Vagina (tissue), 2 donors: ENCODE results near the gene ACSL3. TPM values are rescaled to one million over a fixed set of nuclear protein-coding genes. Genes with fewer than 3 reads are reported as not detected.

Source experiments
- DNase-seq, 2 donors: peaks; one replicate each; pipeline ENCODE4 v3.0.0-alpha.2; 2017; ENCODE audit errors: extremely low spot score in 2 of 2
- H3K27ac ChIP-seq: fragments of 200-600 bp; sonication (generic); one replicate; pipeline ENCODE4 v1.5.1; 2019
- H3K27me3 ChIP-seq: fragments of 200-600 bp; sonication (generic); one replicate; pipeline ENCODE4 v1.5.1; 2019
- H3K36me3 ChIP-seq, 2 donors: fragments of 200-600 bp; sonication (generic); one replicate each; pipeline ENCODE4 v1.5.1; 2017 to 2019
- H3K4me1 ChIP-seq: fragments of 200-600 bp; sonication (generic); one replicate; pipeline ENCODE4 v1.5.1; 2019
- H3K4me3 ChIP-seq, 2 donors: fragments of 200-600 bp; sonication (generic); 1 replicate in 1 of 2; 2 replicates in 1 of 2; pipeline ENCODE4 v1.5.1; 2016 to 2019
- H3K9me3 ChIP-seq: fragments of 200-600 bp; sonication (generic); one replicate; pipeline ENCODE4 v1.5.1; 2019
- CTCF ChIP-seq, 3 experiments: fragments of 450-650 bp in 2 of 3; fragments of 200-600 bp in 1 of 3; sonication (generic) in 1 of 3; IDR thresholded peaks; one replicate each; pipeline ENCODE4 v1.5.1; 2017 to 2019; ENCODE audit warnings: antibody characterized with exemption in 3 of 3, mild to moderate bottlenecking in 2 of 3, moderate library complexity in 2 of 3
- POLR2A ChIP-seq, 2 donors: fragments of 450-650 bp; IDR thresholded peaks; one replicate each; pipeline ENCODE4 v1.6.1; 2017; ENCODE audit warnings: antibody characterized with exemption in 2 of 2, mild to moderate bottlenecking in 2 of 2, moderate library complexity in 2 of 2
- POLR2AphosphoS5 ChIP-seq, 2 donors: sonication (generic); formaldehyde crosslinking; IDR thresholded peaks; one replicate each; pipeline ENCODE4 v1.9.0; 2017; ENCODE audit warnings: antibody characterized with exemption in 2 of 2, mild to moderate bottlenecking in 2 of 2, low read depth in 1 of 2; ENCODE audit not compliant: insufficient read depth in 1 of 2
- intact Hi-C: fragments of 100-400 bp; cut with DNase I; formaldehyde crosslinking; loops from one replicate; pipeline ENCODE4 v1.15.1; 2023
- total RNA-seq: library from RNA; depleted of rRNA; stranded (reverse); fragments of >200 nt; gene quantifications from one replicate; pipeline ENCODE4 v1.2.3, GENCODE V29; 2016

ACSL3 gene
- total RNA-seq, 1 donor from 2014 or later = 60.4 TPM

GRCh38 chr2:222946700-222947287, 86.0 kb downstream of the ACSL3 start:
- TF ChIP-seq POLR2A (IDR thresholded peaks at IDR 0.05) (no peak), CTCF (IDR thresholded peaks at IDR 0.05) (no peak), POLR2AphosphoS5 (IDR thresholded peaks at IDR 0.05; ENCODE audit: insufficient read depth in 1 of 2, low read depth in 1 of 2) (no peak)
- H3K9me3 ChIP-seq = no peaks in the 10 kb centered on the region
- DNase-seq = no peak
- peaks cover 9% of the 10 kb centered on the region for H3K4me1 ChIP-seq
- intact Hi-C loops = no loop called here
- peaks cover 0 to under 1% of the 10 kb centered on the region in 2 donors for H3K36me3 ChIP-seq
- H3K27ac ChIP-seq = no peak overlapping the region
- no peak overlapping the region for H3K4me3 ChIP-seq
- no peaks in the 10 kb centered on the region for H3K27me3 ChIP-seq

DNA sequence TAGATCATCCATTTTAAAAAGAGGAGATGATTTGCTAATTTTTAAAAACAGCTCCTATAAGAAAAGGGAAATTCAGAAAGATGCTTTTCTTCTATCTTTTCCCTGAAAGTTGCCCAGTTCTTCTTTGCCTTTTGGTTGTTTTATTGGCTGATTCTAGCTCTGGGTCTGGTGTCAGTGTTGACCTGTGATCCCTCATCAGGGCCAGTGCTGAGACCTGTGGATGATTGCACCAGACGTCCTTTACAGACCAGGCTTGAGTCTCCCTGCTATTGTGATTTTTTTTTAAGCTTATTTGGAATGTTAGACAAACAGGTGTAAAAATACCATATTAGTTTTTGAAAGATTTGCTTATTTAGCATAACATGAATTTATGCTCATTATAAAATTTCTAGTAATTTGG, 88.2 kb downstream of the ACSL3 start:
- H3K4me1 ChIP-seq = peaks cover 7% of the 10 kb centered on the region
- H3K27me3 ChIP-seq = no peaks in the 10 kb centered on the region
- H3K9me3 ChIP-seq = no peaks in the 10 kb centered on the region
- TF ChIP-seq POLR2A (IDR thresholded peaks at IDR 0.05) (no peak), CTCF (IDR thresholded peaks at IDR 0.05) (no peak), POLR2AphosphoS5 (IDR thresholded peaks at IDR 0.05; ENCODE audit: insufficient read depth in 1 of 2, low read depth in 1 of 2) (no peak)
- no peak overlapping the region for H3K27ac ChIP-seq
- no peaks in the 10 kb centered on the region for H3K36me3 ChIP-seq
- intact Hi-C loops = no loop called here
- no peak for DNase-seq
- H3K4me3 ChIP-seq = no peak overlapping the region

GRCh38 chr2:222949690-222950323, 89.0 kb downstream of the ACSL3 start:
- Histone ChIP-seq H3K4me3 (no peak overlapping the region), H3K27ac (no peak overlapping the region), H3K9me3 (no peaks in the 10 kb centered on the region), H3K27me3 (no peaks in the 10 kb centered on the region), H3K36me3 (no peaks in the 10 kb centered on the region), H3K4me1 (no peaks in the 10 kb centered on the region)
- intact Hi-C loops = no loop called here
- no peak for DNase-seq
- TF ChIP-seq CTCF (IDR thresholded peaks at IDR 0.05) (no peak), POLR2A (IDR thresholded peaks at IDR 0.05) (no peak), POLR2AphosphoS5 (IDR thresholded peaks at IDR 0.05; ENCODE audit: insufficient read depth in 1 of 2, low read depth in 1 of 2) (no peak)

DNA sequence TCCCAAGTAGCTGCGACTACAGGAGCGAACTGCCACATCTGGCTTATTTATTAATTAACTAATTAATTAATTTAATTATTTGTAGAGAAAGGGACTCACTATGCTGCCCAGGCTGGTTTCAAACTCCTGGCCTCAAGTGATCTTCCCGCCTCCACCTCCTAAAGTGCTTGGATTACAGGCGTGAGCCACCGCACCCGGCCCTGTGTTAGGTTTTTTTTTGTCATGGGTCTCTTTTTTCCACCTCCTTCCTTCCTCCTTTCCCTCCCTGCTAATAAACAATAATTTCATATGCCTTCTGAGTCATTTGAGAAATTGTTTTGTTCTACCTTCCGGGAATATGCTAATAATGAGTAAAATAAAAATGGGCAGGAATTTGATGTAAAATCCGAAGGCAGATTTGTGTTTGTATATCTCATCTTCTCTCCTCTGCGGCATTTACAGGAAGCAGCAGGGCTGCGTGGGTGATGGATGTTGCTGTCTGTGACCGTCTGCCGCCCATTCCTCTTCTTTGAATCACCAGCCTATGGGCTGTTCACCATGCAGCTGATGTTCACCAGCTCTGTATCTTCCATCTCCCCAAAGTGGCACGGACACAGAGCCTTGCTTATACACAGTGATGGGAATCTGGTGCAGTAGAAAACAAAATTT, 89.9 kb downstream of the ACSL3 start:
- TF ChIP-seq POLR2AphosphoS5 (IDR thresholded peaks at IDR 0.05; ENCODE audit: insufficient read depth in 1 of 2, low read depth in 1 of 2) = no peak
- no peak for TF ChIP-seq CTCF (IDR thresholded peaks at IDR 0.05)
- no peak for TF ChIP-seq POLR2A (IDR thresholded peaks at IDR 0.05)
- Histone ChIP-seq H3K27ac (no peak overlapping the region), H3K4me3 (no peak overlapping the region), H3K4me1 (no peaks in the 10 kb centered on the region), H3K36me3 (no peaks in the 10 kb centered on the region), H3K9me3 (no peaks in the 10 kb centered on the region), H3K27me3 (no peaks in the 10 kb centered on the region)
- no peak for DNase-seq
- intact Hi-C loops = no loop called here

GRCh38 chr2:222952204-222952603, 91.4 kb downstream of the ACSL3 start:
- TF ChIP-seq POLR2AphosphoS5 (IDR thresholded peaks at IDR 0.05; ENCODE audit: insufficient read depth in 1 of 2, low read depth in 1 of 2) = no peak
- TF ChIP-seq CTCF (IDR thresholded peaks at IDR 0.05) = no peak
- no peak for TF ChIP-seq POLR2A (IDR thresholded peaks at IDR 0.05)
- no peak for DNase-seq
- Histone ChIP-seq H3K9me3 (no peaks in the 10 kb centered on the region), H3K27me3 (no peaks in the 10 kb centered on the region), H3K4me3 (no peak overlapping the region), H3K27ac (no peak overlapping the region), H3K36me3 (no peaks in the 10 kb centered on the region), H3K4me1 (no peaks in the 10 kb centered on the region)
- intact Hi-C loops = no loop called here
